KMS-11 (cell line): Measurements from ENCODE around the gene OR52E5.

Experiments
- H2AFZ ChIP-seq: fragments of 200-600 bp; sonication (generic); 2 replicates; pipeline ENCODE4 v1.6.1; 2016; ENCODE audit warnings: antibody characterized with exemption, mixed run types, low read depth
- H3K27ac ChIP-seq: fragments of 200-600 bp; sonication (generic); 2 replicates; pipeline ENCODE4 v1.6.1; 2016; ENCODE audit warnings: mild to moderate bottlenecking, mixed run types
- H3K27me3 ChIP-seq: fragments of 200-600 bp; sonication (generic); 2 replicates; pipeline ENCODE4 v1.6.1; 2017; ENCODE audit warnings: mild to moderate bottlenecking, low read depth, mixed run types, moderate library complexity; ENCODE audit not compliant: insufficient read depth
- H3K36me3 ChIP-seq: fragments of 200-600 bp; sonication (generic); 2 replicates; pipeline ENCODE4 v1.6.1; 2017; ENCODE audit warnings: mild to moderate bottlenecking, mixed run types; ENCODE audit not compliant: insufficient read depth
- H3K4me1 ChIP-seq: fragments of 200-600 bp; sonication (generic); 2 replicates; pipeline ENCODE4 v1.6.1; 2016; ENCODE audit warnings: mild to moderate bottlenecking, low read depth, mixed run types; ENCODE audit not compliant: poor library complexity, severe bottlenecking
- H3K4me2 ChIP-seq: fragments of 200-600 bp; sonication (generic); 2 replicates; pipeline ENCODE4 v1.7.0; 2016; ENCODE audit warnings: mild to moderate bottlenecking, mixed run types
- H3K4me3 ChIP-seq: fragments of 200-600 bp; sonication (generic); IDR thresholded peaks from 2 replicates; pipeline ENCODE4 v1.6.1; 2017; ENCODE audit warnings: low read depth, low read length, mixed read lengths; ENCODE audit not compliant: insufficient read depth
- H3K79me2 ChIP-seq: fragments of 200-600 bp; sonication (generic); 2 replicates; pipeline ENCODE4 v1.6.1; 2016; ENCODE audit warnings: low read depth, mixed run types; ENCODE audit not compliant: insufficient read depth
- H3K9ac ChIP-seq: fragments of 200-600 bp; sonication (generic); 2 replicates; pipeline ENCODE4 v1.6.1; 2016; ENCODE audit warnings: mild to moderate bottlenecking, mixed run types
- H4K20me1 ChIP-seq: fragments of 200-600 bp; sonication (generic); 2 replicates; pipeline ENCODE4 v1.6.1; 2016; ENCODE audit warnings: mild to moderate bottlenecking, mixed run types; ENCODE audit not compliant: insufficient read depth
- CTCF ChIP-seq: fragments of 200-600 bp; sonication (generic); conservative IDR thresholded peaks from 2 replicates; pipeline ENCODE4 v1.6.1; 2017; ENCODE audit warnings: low read depth, mild to moderate bottlenecking, antibody characterized with exemption, low read length, moderate library complexity, mixed read lengths

The OR52E5 gene

GRCh38 chr11:5881756-5882155 is 11.3 kb upstream of the OR52E5 start:
- Histone ChIP-seq H3K27ac (no peak overlapping the region), H3K27me3 (no peaks in the 10 kb centered on the region), H2AFZ (no peak overlapping the region), H4K20me1 (no peaks in the 10 kb centered on the region), H3K36me3 (no peaks in the 10 kb centered on the region), H3K79me2 (no peaks in the 10 kb centered on the region), H3K4me1 (no peaks in the 10 kb centered on the region), H3K4me2 (no peak overlapping the region), H3K9ac (no peak overlapping the region), H3K4me3 (no peak overlapping the region)
- no peak for TF ChIP-seq CTCF

- no peak overlapping the region for H3K27ac ChIP-seq
- H3K27me3 ChIP-seq = no peaks in the 10 kb centered on the region
- H2AFZ ChIP-seq = no peak overlapping the region
- H3K36me3 ChIP-seq = no peaks in the 10 kb centered on the region
- H3K4me3 ChIP-seq = no peak overlapping the region
- H4K20me1 ChIP-seq = no peaks in the 10 kb centered on the region
- H3K4me1 ChIP-seq = no peaks in the 10 kb centered on the region
- no peak for TF ChIP-seq CTCF
- H3K79me2 ChIP-seq = no peaks in the 10 kb centered on the region
- no peak overlapping the region for H3K4me2 ChIP-seq
- H3K9ac ChIP-seq = no peak overlapping the region
Observed at GRCh38 chr11:5887172-5887571, 5.8 kb upstream of the OR52E5 start.

GRCh38 chr11:5887661-5888060 is 5.3 kb upstream of the OR52E5 start:
- no peak overlapping the region for H2AFZ ChIP-seq
- no peak overlapping the region for H3K4me2 ChIP-seq
- H3K9ac ChIP-seq = no peak overlapping the region
- H3K4me3 ChIP-seq = no peak overlapping the region
- no peaks in the 10 kb centered on the region for H3K79me2 ChIP-seq
- H3K27ac ChIP-seq = no peak overlapping the region
- H4K20me1 ChIP-seq = no peaks in the 10 kb centered on the region
- H3K4me1 ChIP-seq = no peaks in the 10 kb centered on the region
- no peaks in the 10 kb centered on the region for H3K36me3 ChIP-seq
- TF ChIP-seq CTCF = no peak
- H3K27me3 ChIP-seq = no peaks in the 10 kb centered on the region

GRCh38 chr11:5891216-5891800 is 1.7 kb upstream of the OR52E5 start:
- no peaks in the 10 kb centered on the region for H3K79me2 ChIP-seq
- H4K20me1 ChIP-seq = no peaks in the 10 kb centered on the region
- H3K4me3 ChIP-seq = no peak overlapping the region
- H3K27me3 ChIP-seq = no peaks in the 10 kb centered on the region
- H2AFZ ChIP-seq = no peak overlapping the region
- no peak overlapping the region for H3K27ac ChIP-seq
- no peaks in the 10 kb centered on the region for H3K36me3 ChIP-seq
- H3K9ac ChIP-seq = no peak overlapping the region
- H3K4me1 ChIP-seq = no peaks in the 10 kb centered on the region
- no peak overlapping the region for H3K4me2 ChIP-seq
- TF ChIP-seq CTCF = peak; percentile 57; the same call in 1 of the 2 replicates
